HL-60 (cell line): ENCODE data around the gene ZNRF3.

Experiments
- DNase-seq, 2 experiments: peaks; one replicate each; pipeline ENCODE4 v3.0.0-alpha.2; 2010 to 2020; ENCODE audit warnings: low read depth in 1 of 2, low spot score in 1 of 2
- H3K27ac ChIP-seq: fragments of 250-450 bp; sonication (Bioruptor Pico); replicated peaks from 2 replicates; pipeline ENCODE4 v1.5.1; 2020; ENCODE audit warnings: mild to moderate bottlenecking, moderate library complexity
- H3K27me3 ChIP-seq: fragments of 250-450 bp; sonication (Bioruptor Pico); 2 replicates; pipeline ENCODE4 v1.5.1; 2021; ENCODE audit warnings: mild to moderate bottlenecking, moderate library complexity; ENCODE audit not compliant: insufficient read depth, poor library complexity, severe bottlenecking
- H3K4me3 ChIP-seq: replicated peaks from 2 replicates; pipeline ENCODE4 v1.5.1; 2011; ENCODE audit warnings: mild to moderate bottlenecking, control low read depth, low read length; ENCODE audit not compliant: insufficient read depth
- GABPA ChIP-seq: IDR thresholded peaks from 2 replicates; pipeline ENCODE4 v1.6.1; 2012; ENCODE audit warnings: low read depth
- POLR2AphosphoS5 ChIP-seq: IDR thresholded peaks from 2 replicates; pipeline ENCODE4 v1.6.1; 2012; ENCODE audit warnings: low read depth
- SPI1 ChIP-seq: IDR thresholded peaks from 2 replicates; pipeline ENCODE4 v1.6.1; 2012; ENCODE audit warnings: low read depth, mild to moderate bottlenecking, borderline replicate concordance
- TF ChIP-seq, protein P1 (sequence below): IDR thresholded peaks from 2 replicates; pipeline ENCODE4 v1.6.1; 2012; ENCODE audit warnings: low read depth; ENCODE audit not compliant: insufficient replicate concordance
- TF ChIP-seq, protein P2 (sequence below): IDR thresholded peaks from one replicate; pipeline ENCODE4 v1.5.1; 2011; ENCODE audit warnings: low read length, control low read depth, inconsistent platforms; ENCODE audit not compliant: insufficient read depth

The ZNRF3 gene

DNA sequence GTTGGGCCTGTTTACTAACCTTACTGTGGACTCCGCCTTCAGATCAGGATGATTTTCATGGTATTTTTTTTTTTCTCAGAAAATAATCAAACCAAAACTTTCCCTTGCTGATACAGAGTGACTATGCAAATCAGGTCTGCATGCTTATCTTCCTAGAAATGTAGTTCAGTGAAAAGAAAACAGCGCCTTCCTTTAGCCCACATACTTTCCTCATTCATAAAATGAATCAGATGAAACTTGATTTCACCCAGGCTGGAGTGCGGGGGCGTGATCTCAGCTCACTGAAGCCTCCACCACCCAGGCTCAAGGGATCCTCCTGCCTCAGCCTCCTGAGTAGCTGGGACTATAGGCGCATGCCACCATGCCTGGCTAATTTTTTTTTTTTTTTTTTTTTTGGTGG lies 26.0 kb downstream of the ZNRF3 start:
- TF ChIP-seq, protein P1, sequence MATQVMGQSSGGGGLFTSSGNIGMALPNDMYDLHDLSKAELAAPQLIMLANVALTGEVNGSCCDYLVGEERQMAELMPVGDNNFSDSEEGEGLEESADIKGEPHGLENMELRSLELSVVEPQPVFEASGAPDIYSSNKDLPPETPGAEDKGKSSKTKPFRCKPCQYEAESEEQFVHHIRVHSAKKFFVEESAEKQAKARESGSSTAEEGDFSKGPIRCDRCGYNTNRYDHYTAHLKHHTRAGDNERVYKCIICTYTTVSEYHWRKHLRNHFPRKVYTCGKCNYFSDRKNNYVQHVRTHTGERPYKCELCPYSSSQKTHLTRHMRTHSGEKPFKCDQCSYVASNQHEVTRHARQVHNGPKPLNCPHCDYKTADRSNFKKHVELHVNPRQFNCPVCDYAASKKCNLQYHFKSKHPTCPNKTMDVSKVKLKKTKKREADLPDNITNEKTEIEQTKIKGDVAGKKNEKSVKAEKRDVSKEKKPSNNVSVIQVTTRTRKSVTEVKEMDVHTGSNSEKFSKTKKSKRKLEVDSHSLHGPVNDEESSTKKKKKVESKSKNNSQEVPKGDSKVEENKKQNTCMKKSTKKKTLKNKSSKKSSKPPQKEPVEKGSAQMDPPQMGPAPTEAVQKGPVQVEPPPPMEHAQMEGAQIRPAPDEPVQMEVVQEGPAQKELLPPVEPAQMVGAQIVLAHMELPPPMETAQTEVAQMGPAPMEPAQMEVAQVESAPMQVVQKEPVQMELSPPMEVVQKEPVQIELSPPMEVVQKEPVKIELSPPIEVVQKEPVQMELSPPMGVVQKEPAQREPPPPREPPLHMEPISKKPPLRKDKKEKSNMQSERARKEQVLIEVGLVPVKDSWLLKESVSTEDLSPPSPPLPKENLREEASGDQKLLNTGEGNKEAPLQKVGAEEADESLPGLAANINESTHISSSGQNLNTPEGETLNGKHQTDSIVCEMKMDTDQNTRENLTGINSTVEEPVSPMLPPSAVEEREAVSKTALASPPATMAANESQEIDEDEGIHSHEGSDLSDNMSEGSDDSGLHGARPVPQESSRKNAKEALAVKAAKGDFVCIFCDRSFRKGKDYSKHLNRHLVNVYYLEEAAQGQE = no peak
- TF ChIP-seq POLR2AphosphoS5 (no peak), GABPA (no peak), SPI1 (no peak)
- TF ChIP-seq, protein P2, sequence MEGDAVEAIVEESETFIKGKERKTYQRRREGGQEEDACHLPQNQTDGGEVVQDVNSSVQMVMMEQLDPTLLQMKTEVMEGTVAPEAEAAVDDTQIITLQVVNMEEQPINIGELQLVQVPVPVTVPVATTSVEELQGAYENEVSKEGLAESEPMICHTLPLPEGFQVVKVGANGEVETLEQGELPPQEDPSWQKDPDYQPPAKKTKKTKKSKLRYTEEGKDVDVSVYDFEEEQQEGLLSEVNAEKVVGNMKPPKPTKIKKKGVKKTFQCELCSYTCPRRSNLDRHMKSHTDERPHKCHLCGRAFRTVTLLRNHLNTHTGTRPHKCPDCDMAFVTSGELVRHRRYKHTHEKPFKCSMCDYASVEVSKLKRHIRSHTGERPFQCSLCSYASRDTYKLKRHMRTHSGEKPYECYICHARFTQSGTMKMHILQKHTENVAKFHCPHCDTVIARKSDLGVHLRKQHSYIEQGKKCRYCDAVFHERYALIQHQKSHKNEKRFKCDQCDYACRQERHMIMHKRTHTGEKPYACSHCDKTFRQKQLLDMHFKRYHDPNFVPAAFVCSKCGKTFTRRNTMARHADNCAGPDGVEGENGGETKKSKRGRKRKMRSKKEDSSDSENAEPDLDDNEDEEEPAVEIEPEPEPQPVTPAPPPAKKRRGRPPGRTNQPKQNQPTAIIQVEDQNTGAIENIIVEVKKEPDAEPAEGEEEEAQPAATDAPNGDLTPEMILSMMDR = no peak
- no peak for DNase-seq
- H3K27ac ChIP-seq = no peak overlapping the region
- no peak overlapping the region for H3K4me3 ChIP-seq
- H3K27me3 ChIP-seq = no peaks in the 10 kb centered on the region

DNA sequence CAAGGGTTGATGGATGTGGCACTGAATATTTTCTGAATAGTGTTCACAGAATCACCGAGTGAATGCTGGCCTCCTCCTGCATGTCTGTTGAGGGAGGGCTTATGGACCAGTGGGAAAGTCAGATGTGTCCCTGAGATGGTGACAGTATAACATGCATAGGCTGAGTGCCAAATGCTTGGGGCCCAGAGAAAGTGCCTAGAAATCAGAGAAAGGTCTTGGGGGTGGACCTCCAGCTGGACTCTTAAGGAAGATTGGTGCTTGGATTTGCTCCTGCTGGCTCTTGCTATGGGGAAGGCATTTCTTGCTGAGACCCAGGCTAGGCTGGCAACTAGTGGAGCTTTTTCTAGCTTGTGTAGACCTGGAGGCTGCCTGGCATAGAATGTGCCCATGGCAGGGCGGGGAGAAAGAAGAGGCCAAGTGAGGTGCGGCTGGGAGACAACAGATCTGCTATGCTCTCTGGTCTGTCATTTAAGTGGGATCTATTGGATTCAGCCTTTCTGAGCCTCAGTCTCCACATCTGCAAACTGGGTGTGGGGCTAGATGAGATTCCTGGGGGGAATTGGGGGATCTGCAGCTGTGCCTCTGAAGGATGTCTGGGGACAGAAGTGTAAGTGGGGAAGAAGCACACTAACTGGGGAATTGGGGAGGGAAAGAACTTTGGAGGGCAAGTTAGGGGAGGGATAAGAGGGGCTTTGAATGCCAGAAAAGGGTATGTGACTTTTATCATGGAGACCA lies 27.4 kb downstream of the ZNRF3 start:
- TF ChIP-seq, protein P1 = no peak
- TF ChIP-seq SPI1 (no peak), POLR2AphosphoS5 (no peak), GABPA (no peak)
- H3K4me3 ChIP-seq = no peak overlapping the region
- H3K27me3 ChIP-seq = no peaks in the 10 kb centered on the region
- no peak for DNase-seq
- no peak overlapping the region for H3K27ac ChIP-seq

DNA sequence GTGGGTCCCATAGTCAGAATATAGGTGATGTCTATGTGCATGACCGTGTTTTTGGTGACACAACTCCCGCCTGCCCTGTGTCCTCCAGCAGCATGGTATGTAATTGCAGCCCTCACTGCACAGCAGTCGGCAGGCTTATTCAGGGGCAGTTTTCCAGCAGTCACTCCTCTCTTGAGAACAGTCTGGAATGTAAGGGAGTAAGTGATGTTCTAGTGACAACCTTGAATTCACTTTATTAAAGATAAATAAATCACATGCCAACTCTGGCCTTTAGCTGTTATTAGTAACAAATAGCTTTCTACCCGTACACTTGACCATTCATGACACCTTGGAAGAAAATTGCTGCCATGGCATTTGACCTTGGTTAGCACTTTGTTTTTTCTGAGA lies 27.9 kb downstream of the ZNRF3 start:
- TF ChIP-seq SPI1 (no peak), GABPA (no peak), POLR2AphosphoS5 (no peak)
- TF ChIP-seq, protein P1 = no peak
- TF ChIP-seq, protein P2 = no peak
- Histone ChIP-seq H3K4me3 (no peak overlapping the region), H3K27ac (no peak overlapping the region), H3K27me3 (no peaks in the 10 kb centered on the region)
- no peak for DNase-seq
